Kidney glomerular epithelial cell (primary cell): ENCODE results near the gene TM7SF2.

Source experiments
- DNase-seq: peaks from one replicate; lab custom pipeline; 2025; lab: John Stamatoyannopoulos, UW

Gene TM7SF2

GRCh38 chr11:65111744-65112545 lies at the start of gene TM7SF2:
Gene TM7SF2 (plus strand): TSS chr11:65111872. CDS start chr11:65112016, 144 bp downstream.
- peak; percentile 83 for DNase-seq

- DNase-seq, result no peak
Observed at GRCh38 chr11:65063532-65063931, 48.1 kb upstream of the TM7SF2 start.

DNA sequence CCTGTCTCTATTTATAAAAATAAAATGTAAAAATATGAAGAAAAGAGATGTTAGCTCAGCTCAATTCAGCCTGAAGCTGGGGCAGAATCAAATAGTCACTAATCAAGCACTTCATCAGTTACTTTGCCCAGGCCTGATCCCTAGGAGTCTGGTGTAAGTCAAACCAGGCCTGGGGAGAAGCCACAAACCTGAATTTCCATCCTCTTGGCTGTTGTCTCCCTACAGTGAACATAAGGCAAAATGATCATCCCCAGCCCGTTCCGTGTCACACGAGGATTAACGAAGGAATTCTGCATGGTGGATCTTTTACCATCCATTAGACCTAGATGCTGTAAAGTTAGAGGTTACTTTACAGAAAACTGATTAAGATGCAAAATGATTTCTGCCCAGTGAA lies 46.8 kb upstream of the TM7SF2 start:
- no peak for DNase-seq

- DNase-seq, result no peak
Observed at GRCh38 chr11:65065851-65066250, 45.8 kb upstream of the TM7SF2 start.

DNA sequence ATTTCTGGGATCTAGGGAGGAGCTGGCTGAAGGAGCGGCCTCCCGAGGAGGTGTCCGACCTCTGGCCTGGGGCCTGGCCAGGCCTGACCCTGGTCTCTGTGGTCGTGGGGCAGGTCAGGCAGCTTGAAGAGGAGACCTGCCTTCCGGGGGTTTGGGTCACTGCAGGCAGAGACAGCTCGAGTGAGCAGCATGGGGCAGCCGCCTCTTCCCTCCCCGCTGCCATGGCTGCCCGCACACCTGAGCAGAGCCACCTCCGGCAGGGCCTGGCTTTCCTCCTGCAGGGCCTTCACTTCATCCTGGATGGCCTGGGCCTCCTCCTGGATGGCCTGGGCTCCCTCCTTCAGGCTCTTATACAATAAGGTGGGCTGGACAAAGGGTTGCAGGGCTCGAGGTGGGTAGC lies 45.4 kb upstream of the TM7SF2 start:
- DNase-seq, result no peak

DNA sequence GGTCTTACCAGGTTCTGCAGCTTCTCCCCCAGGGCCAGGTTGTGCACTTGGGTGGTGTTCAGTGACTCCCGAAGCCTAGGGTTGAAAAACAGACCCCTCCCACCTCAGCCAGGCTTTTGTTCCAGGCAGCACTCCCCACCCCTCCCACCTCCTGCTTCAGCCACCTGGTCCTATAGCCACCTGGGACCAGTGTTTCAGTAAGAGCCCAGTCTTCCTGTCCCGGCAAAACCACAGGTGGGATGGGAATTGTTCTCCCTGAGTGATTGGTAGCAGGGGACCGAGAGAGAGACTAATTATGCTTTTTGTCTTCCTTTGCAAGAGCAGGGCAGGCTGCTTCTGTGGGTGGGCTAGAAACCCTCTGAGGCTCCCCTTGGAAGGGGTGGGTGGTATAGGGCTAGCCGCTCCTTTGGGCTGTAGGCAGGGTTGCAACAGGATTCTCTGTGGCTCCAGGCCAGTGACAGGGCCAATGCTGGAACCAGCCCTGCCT lies 44.8 kb upstream of the TM7SF2 start:
- DNase-seq, result no peak

GRCh38 chr11:65067446-65067845 lies 44.2 kb upstream of the TM7SF2 start:
- no peak for DNase-seq

GRCh38 chr11:65069217-65069616 lies 42.5 kb upstream of the TM7SF2 start:
- peak; percentile 15 for DNase-seq

DNA sequence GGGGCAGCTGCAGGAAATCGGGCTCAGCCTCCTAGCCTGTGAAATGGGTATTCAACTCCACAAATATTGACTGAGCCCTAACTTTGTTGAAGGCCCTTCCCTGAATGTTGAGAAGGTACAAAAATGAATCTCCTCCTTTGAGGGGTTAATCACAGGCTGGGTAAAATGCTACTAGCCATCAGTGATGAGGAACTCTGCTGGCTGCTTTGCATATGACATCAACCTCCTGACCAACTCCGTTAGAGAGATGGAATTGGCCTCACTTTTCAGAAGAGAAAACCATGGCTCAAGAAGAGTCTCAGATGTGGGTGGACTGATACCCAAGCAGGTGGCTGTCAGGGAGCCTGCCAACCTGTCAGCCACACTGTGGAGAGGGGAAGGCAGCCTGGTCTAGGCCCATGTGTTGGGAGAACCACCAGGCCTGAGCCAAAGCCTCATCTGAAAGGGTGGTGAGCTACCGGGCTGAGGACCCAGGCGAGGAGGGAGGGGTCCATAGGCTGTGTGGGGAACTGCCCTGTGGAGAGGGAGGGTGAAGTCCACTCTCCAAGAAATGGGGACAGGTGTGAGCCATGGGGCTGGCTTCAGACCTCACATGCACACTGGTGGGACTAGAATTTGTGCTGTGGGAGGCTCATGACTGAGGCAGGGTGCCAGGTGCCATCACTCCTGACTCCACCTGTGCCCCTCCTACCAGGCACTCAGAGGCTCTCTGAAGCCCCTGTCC lies 39.6 kb upstream of the TM7SF2 start:
- DNase-seq, result no peak

GRCh38 chr11:65072631-65072966 lies 39.1 kb upstream of the TM7SF2 start:
- DNase-seq, result no peak

DNA sequence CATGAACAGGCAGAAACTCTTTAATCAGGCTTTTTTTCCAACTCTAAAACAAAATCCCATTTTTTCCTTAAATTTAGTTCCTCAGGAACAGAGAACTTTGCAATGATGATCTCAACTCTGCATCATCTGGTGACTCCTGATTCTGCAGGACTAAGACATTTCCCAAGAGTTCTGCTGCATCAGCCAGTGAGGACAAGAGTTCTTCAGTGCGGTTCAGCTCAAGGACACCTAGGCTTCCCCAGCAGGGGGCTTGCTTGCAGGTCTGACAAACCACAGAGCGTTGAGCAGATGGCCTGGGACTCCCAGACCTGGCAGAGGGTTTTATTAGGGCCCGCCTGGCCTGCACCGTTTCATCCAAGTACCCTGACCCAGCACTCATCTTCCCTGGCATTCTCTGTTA lies 34.2 kb upstream of the TM7SF2 start:
- no peak for DNase-seq

- peak; percentile 37 for DNase-seq
Observed at GRCh38 chr11:65078151-65078550, 33.5 kb upstream of the TM7SF2 start.

DNA sequence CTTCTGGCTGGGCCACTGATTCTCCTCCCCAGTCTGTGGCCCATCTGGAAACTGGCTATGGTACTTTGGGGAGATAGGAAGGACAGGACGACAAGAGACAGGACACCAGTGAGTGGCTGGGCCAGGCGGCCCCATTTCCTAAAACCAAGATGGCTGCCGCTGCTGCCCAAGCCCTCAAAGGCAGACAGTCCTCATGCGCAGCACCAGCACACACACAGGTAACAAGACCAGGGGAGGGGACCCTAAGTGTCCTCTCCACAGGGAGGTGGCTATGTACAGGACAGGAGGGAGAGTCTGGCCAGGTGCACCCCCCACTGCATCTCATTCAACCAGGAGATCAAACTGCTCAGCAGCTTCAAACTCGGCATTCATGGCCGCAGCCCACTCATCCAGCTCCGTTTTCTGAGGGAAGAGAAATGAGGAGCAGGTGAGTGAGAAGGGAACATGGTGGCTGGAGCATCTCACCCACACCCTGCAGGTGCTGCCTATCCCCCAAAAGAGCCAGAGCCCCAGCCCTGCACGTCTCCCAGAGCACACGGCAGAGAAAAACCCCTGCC lies 32.8 kb upstream of the TM7SF2 start:
- no peak for DNase-seq

GRCh38 chr11:65083134-65083833 lies 28.4 kb upstream of the TM7SF2 start:
- DNase-seq, result no peak

- peak; percentile 91 for DNase-seq
Observed at GRCh38 chr11:65083834-65084597, 27.7 kb upstream of the TM7SF2 start, which contains the start of the genes CDCA5 and ZFPL1. Gene CDCA5 (minus strand): TSS chr11:65084040. CDS start chr11:65083978, 62 bp downstream. Gene ZFPL1 (plus strand): TSS chr11:65084222. CDS start chr11:65084699, 477 bp downstream.

DNA sequence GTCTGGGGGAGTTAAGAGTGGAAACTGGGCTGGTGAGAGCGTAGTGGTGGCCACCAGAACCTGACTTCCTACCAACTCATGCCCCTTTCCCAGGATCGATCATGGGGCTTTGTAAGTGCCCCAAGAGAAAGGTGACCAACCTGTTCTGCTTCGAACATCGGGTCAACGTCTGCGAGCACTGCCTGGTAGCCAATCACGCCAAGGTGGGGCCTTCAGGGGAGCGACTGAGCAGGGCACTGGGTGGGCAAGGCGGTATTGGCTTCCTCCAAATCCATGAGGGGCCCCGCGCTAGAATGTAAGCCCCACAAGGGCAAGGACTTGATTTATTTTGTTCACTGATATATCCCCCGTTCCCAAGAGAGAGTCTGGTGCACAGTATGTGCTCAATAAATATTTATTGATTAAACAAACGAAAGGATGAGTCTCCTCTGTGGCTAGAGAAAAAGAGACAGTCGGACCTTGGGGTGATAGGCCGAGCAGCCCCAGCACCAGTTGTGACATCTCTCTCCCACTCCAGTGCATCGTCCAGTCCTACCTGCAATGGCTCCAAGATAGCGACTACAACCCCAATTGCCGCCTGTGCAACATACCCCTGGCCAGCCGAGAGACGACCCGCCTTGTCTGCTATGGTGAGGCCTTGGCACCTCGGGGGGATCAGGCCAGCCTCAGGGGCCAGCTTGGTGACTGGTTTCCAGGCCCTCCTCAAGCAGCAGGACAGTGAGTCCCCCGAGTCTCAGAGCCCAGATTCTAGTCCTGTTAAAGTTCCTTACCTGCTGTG lies 26.9 kb upstream of the TM7SF2 start:
- no peak for DNase-seq

- DNase-seq, result no peak
Observed at GRCh38 chr11:65085446-65085845, 26.2 kb upstream of the TM7SF2 start.

DNA sequence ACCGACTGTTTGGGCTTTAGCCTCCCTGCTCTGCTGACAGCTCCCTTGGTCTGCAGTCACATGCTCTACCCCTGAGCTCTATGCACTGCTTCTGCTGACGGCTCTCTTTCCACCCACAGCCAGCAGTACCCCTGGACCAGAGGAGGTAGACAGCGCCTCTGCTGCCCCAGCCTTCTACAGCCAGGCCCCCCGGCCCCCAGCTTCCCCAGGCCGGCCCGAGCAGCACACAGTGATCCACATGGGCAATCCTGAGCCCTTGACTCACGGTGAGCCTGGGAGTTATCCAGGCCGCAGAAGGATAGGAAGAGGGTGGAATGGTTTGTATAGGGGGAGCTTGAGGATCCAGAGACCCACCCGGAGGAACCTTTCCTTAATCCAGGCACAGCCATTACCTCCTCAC lies 24.9 kb upstream of the TM7SF2 start:
- DNase-seq, result no peak

GRCh38 chr11:65087216-65087615 lies 24.5 kb upstream of the TM7SF2 start:
- no peak for DNase-seq

GRCh38 chr11:65087827-65088226 lies 23.8 kb upstream of the TM7SF2 start:
- DNase-seq, result no peak

DNA sequence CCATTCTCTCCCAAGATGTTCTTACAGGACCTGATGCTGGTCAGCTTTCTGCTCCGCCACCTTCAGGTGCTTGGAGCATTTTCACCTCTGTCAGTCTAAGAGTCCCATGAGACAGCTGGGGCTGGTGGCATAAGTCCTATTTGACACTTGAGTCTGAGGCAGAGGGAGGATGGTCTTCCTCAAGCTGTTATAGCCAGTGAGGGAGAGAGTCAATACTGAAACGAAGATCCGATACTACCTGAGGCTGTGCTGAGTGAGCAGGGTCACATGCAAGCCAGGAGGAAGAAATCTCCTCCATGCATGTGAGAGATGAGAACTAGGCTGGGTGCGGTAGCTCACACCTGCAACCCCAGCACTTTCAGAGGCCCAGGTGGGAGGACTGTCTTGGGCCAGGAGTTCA lies 22.1 kb upstream of the TM7SF2 start:
- no peak for DNase-seq
